Adrenal gland (tissue), 5 donors: Measurements from ENCODE around the gene DTX4.

Source experiments
- POLR2A ChIP-seq, 2 donors: fragments of 450-650 bp; IDR thresholded peaks; one replicate each; pipeline ENCODE4 v1.6.1; 2017; ENCODE audit warnings: antibody characterized with exemption in 2 of 2, mild to moderate bottlenecking in 2 of 2, moderate library complexity in 1 of 2
- TF ChIP-seq, protein P1 (sequence below), 6 experiments: fragments of 450-650 bp in 4 of 6; fragments of 200-600 bp in 2 of 6; sonication (generic) in 1 of 6; IDR thresholded peaks; 1 replicate in 5 of 6; 2 replicates in 1 of 6; pipeline versions ENCODE4 v1.5.1 to v1.8.0; 2016 to 2021; ENCODE audit warnings: antibody characterized with exemption in 6 of 6, mild to moderate bottlenecking in 2 of 6, moderate library complexity in 1 of 6
- donor health status: DM: no; HTN: no; CAD: no.

DNA sequence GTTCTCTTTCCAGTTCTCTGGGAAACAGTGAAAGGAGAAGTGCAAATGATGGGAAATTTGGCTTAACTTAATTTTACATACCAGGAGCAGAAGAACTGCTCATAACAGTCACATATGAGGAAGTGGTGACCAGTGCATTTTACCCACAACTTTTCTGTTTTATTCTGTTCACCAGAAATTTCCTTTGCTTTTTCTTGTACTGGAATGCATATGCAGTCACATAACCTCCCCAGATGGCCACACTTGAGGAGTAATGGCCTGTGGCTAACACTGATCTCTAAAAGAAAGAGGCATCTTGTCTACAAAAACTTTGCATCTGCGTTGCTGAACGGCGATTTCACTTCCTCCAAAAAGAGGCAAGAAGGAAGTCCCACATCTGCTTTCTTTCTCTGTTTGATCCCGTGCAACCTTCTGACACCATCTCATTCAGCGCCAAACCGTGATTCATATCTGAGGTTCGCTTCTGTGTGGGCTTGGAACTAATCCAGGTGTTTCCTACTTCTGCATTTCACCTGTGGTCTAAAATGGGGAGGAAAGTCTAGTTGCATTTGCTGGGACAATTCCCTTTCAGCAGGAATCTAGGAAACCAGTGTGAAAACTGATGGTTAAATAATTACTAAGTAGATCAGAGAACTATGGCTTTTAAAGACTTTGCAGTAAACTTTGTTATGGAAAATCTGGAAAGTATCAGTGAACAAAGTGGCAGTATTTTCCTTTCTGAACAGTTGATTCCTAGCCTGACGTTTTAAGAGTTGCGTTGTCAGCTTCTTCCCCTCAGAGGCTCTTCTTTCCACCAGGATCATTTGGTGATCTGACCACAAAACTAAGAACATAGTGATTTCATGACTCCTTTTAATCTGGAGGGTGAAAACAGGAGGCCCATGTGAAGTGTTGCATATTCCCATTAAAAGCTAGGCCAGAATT is 45.0 kb downstream of the DTX4 start:
- TF ChIP-seq, protein P1, sequence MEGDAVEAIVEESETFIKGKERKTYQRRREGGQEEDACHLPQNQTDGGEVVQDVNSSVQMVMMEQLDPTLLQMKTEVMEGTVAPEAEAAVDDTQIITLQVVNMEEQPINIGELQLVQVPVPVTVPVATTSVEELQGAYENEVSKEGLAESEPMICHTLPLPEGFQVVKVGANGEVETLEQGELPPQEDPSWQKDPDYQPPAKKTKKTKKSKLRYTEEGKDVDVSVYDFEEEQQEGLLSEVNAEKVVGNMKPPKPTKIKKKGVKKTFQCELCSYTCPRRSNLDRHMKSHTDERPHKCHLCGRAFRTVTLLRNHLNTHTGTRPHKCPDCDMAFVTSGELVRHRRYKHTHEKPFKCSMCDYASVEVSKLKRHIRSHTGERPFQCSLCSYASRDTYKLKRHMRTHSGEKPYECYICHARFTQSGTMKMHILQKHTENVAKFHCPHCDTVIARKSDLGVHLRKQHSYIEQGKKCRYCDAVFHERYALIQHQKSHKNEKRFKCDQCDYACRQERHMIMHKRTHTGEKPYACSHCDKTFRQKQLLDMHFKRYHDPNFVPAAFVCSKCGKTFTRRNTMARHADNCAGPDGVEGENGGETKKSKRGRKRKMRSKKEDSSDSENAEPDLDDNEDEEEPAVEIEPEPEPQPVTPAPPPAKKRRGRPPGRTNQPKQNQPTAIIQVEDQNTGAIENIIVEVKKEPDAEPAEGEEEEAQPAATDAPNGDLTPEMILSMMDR (IDR thresholded peaks at IDR 0.05): no peak
- no peak for TF ChIP-seq POLR2A (IDR thresholded peaks at IDR 0.05)
